HCT116 (cell line): ENCODE results near the gene TMEM44. TPM values are rescaled to one million over a fixed set of nuclear protein-coding genes. Genes with fewer than 3 reads are reported as not detected.

Experiments used
- ATAC-seq: fragments of 200-7000 bp; cut with Tn5 transposase; 2 replicates; pipeline ENCODE4 v1.9.1; 2020; ENCODE audit warnings: mild to moderate bottlenecking, moderate library complexity
- BruUV-seq: library from RNA; stranded (reverse); fragments of 400-500 nt; replicated peaks from 2 replicates; lab custom pipeline; 2021; lab: Mats Ljungman, UMichigan
- CTCF ChIA-PET: fragments of 300-600 bp; sonication (Branson Sonifier 250); formaldehyde crosslinking; loops from one replicate; lab custom pipeline; 2021; ENCODE audit warnings: antibody characterized with exemption; lab: Charles Lee
- POLR2A ChIA-PET: fragments of 300-600, 350-600 bp; sonication (Branson Sonifier 250); formaldehyde crosslinking; loops from one replicate; lab custom pipeline; 2021; ENCODE audit warnings: antibody characterized with exemption; lab: Charles Lee
- RAD21 ChIA-PET, 2 experiments: fragments of 300-600 bp; sonication (Branson Sonifier 250); formaldehyde crosslinking; loops; one replicate each; lab custom pipeline; 2023; ENCODE audit warnings: low total read pairs in 2 of 2; ENCODE audit not compliant: uncharacterized antibody in 2 of 2, unreplicated experiment in 2 of 2, low non-redundant PET in 1 of 2; lab: Charles Lee
- DNase-seq: peaks from one replicate; pipeline ENCODE4 v3.0.0-alpha.2; 2010; ENCODE audit warnings: low read depth, low spot score
- H2AFZ ChIP-seq: fragments of 200-600 bp; shearing (Covaris generic), sonication (generic); 2 replicates; pipeline ENCODE4 v1.6.1; 2017; ENCODE audit warnings: low read depth, mixed run types, mixed read lengths, antibody characterized with exemption, low read length; ENCODE audit not compliant: poor library complexity, severe bottlenecking
- H3K27ac ChIP-seq: 2 replicates; pipeline ENCODE4 v1.5.1; 2012; ENCODE audit warnings: low read depth, low read length
- H3K27me3 ChIP-seq: fragments of 200-600 bp; sonication (generic); 2 replicates; pipeline ENCODE4 v1.6.1; 2016; ENCODE audit warnings: mixed run types, low read length, mixed read lengths; ENCODE audit not compliant: insufficient read depth
- H3K36me3 ChIP-seq, 2 experiments: fragments of 200-500 bp in 1 of 2; fragments of 200-600 bp in 1 of 2; sonication (Bioruptor generic) in 1 of 2; sonication (generic) in 1 of 2; 2 replicates each; pipeline versions ENCODE4 v1.5.1 to v1.6.1; 2014 to 2016; ENCODE audit warnings: low read length in 2 of 2, inconsistent platforms in 1 of 2, mixed read lengths in 1 of 2, mixed run types in 1 of 2; ENCODE audit not compliant: insufficient read depth in 2 of 2, control insufficient read depth in 1 of 2
- H3K4me1 ChIP-seq, 2 experiments: fragments of 200-600 bp in 1 of 2; sonication (generic) in 1 of 2; 2 replicates each; pipeline versions ENCODE4 v1.5.1 to v1.6.1; 2012 to 2017; ENCODE audit warnings: low read length in 2 of 2, inconsistent platforms in 1 of 2, mild to moderate bottlenecking in 1 of 2, mixed read lengths in 1 of 2, mixed run types in 1 of 2, moderate library complexity in 1 of 2; ENCODE audit not compliant: insufficient read depth in 2 of 2, control insufficient read depth in 1 of 2
- H3K4me2 ChIP-seq: fragments of 200-600 bp; sonication (generic); 2 replicates; pipeline ENCODE4 v1.6.1; 2017; ENCODE audit warnings: mixed run types, low read length, mixed read lengths
- H3K4me3 ChIP-seq, 2 experiments: fragments of 200-600 bp in 1 of 2; sonication (generic) in 1 of 2; replicated peaks in 1 of 2; 2 replicates each; pipeline ENCODE4 v1.5.1; 2011 to 2016; ENCODE audit warnings: low read length in 2 of 2, control low read depth in 1 of 2, low read depth in 1 of 2, mild to moderate bottlenecking in 1 of 2, mixed read lengths in 1 of 2, mixed run types in 1 of 2
- H3K79me2 ChIP-seq: fragments of 200-600 bp; sonication (generic); 2 replicates; pipeline ENCODE4 v1.6.1; 2017; ENCODE audit warnings: mild to moderate bottlenecking, mixed run types, low read length, moderate library complexity, mixed read lengths; ENCODE audit not compliant: insufficient read depth
- H3K9ac ChIP-seq: fragments of 200-600 bp; sonication (generic); 2 replicates; pipeline ENCODE4 v1.6.1; 2016; ENCODE audit warnings: low read length, mixed read lengths
- H3K9me2 ChIP-seq: fragments of 200-600 bp; sonication (generic), shearing (Covaris generic); 2 replicates; pipeline ENCODE4 v1.6.1; 2017; ENCODE audit warnings: mixed run types, mild to moderate bottlenecking, moderate library complexity; ENCODE audit not compliant: insufficient read depth
- H3K9me3 ChIP-seq, 2 experiments: fragments of 200-500 bp in 1 of 2; fragments of 200-600 bp in 1 of 2; sonication (Bioruptor generic) in 1 of 2; sonication (generic) in 1 of 2; 2 replicates each; pipeline ENCODE4 v1.6.1; 2014 to 2017; ENCODE audit warnings: low read length in 2 of 2, mixed read lengths in 2 of 2, inconsistent platforms in 1 of 2, low read depth in 1 of 2, mild to moderate bottlenecking in 1 of 2, mixed run types in 1 of 2, moderate library complexity in 1 of 2; ENCODE audit not compliant: control insufficient read depth in 1 of 2, insufficient read depth in 1 of 2
- H4K20me1 ChIP-seq: fragments of 200-600 bp; sonication (generic), shearing (Covaris generic); 2 replicates; pipeline ENCODE4 v1.6.1; 2017; ENCODE audit warnings: mixed run types, mild to moderate bottlenecking, moderate library complexity; ENCODE audit not compliant: insufficient read depth
- CEBPB ChIP-seq: IDR thresholded peaks from 2 replicates; pipeline ENCODE4 v1.6.1; 2012; ENCODE audit warnings: low read depth
- CTCF ChIP-seq, 3 experiments: fragments of 200-600 bp in 1 of 3; sonication (generic) in 1 of 3; IDR thresholded peaks in 2 of 3; conservative IDR thresholded peaks in 1 of 3; 2 replicates each; pipeline ENCODE4 v1.5.1; 2012 to 2017; ENCODE audit warnings: low read depth in 2 of 3, low read length in 2 of 3, antibody characterized with exemption in 1 of 3, borderline replicate concordance in 1 of 3, control low read depth in 1 of 3, mild to moderate bottlenecking in 1 of 3, mixed read lengths in 1 of 3, mixed run types in 1 of 3, moderate library complexity in 1 of 3; ENCODE audit not compliant: insufficient read depth in 1 of 3
- EZH2 ChIP-seq: fragments of 200-600 bp; sonication (generic); IDR thresholded peaks from 2 replicates; pipeline ENCODE4 v1.6.1; 2017; ENCODE audit warnings: antibody characterized with exemption, mixed run types
- JUND ChIP-seq: IDR thresholded peaks from 2 replicates; pipeline ENCODE4 v1.6.1; 2012
- RAD21 ChIP-seq: IDR thresholded peaks from 2 replicates; pipeline ENCODE4 v1.6.1; 2012; ENCODE audit warnings: low read depth, mild to moderate bottlenecking
- SP1 ChIP-seq: IDR thresholded peaks from 2 replicates; pipeline ENCODE4 v1.6.1; 2012; ENCODE audit warnings: low read depth
- YY1 ChIP-seq: IDR thresholded peaks from 2 replicates; pipeline ENCODE4 v1.6.1; 2011; ENCODE audit warnings: low read length, low read depth, moderate library complexity, mild to moderate bottlenecking; ENCODE audit not compliant: insufficient replicate concordance; ENCODE audit errors: extremely low read depth
- ZBTB33 ChIP-seq: IDR thresholded peaks from 2 replicates; pipeline ENCODE4 v1.6.1; 2011; ENCODE audit warnings: mild to moderate bottlenecking, low read length, moderate library complexity; ENCODE audit not compliant: insufficient replicate concordance; ENCODE audit errors: extremely low read depth
- ZNF274 ChIP-seq: fragments of 200-500 bp; sonication (Bioruptor generic); IDR thresholded peaks from 2 replicates; pipeline ENCODE4 v1.6.1; 2014; ENCODE audit warnings: mild to moderate bottlenecking, low read depth, low read length, inconsistent platforms
- intact Hi-C: fragments of 100-400 bp; cut with micrococcal nuclease; formaldehyde crosslinking; loops from 2 replicates; pipeline ENCODE4 v1.10.0; 2022
- total RNA-seq: library from RNA; stranded (reverse); gene quantifications from one replicate; pipeline ENCODE4 v1.2.1, GENCODE V29; 2021; ENCODE audit not compliant: unreplicated experiment
- TF ChIP-seq, protein P1 (sequence below): IDR thresholded peaks from 2 replicates; pipeline ENCODE4 v1.6.1; 2012; ENCODE audit warnings: low read depth

TMEM44 gene
- total RNA-seq, 1 experiment from 2014 or later = 30.3 TPM

- Histone ChIP-seq H3K79me2 (peaks cover 44% of the 10 kb centered on the region), H2AFZ (no peak overlapping the region), H3K4me2 (no peak overlapping the region), H3K9me2 (no peaks in the 10 kb centered on the region), H3K9me3 (no peaks in the 10 kb centered on the region), H3K9ac (no peak overlapping the region), H3K4me1 (no peaks in the 10 kb centered on the region), H3K36me3 (peaks cover 21 to 26% of the 10 kb centered on the region in 2 experiments; a peak in 3 of 4 replicates), H3K27me3 (no peaks in the 10 kb centered on the region), H3K4me3 (no peak overlapping the region), H4K20me1 (peaks cover 4% of the 10 kb centered on the region; the same call in 1 of the 2 replicates), H3K27ac (no peak overlapping the region)
- DNase-seq (no peak), ATAC-seq (no peak)
- ChIA-PET RAD21 (no interaction called here), CTCF (interaction anchor here (4.1 kb wide), 1 partner anchor 12 kb away, joined by 14 read pairs; the partner anchor contains the start of gene LSG1), POLR2A (no interaction called here)
- BruUV-seq = no TSS peak
- intact Hi-C loops = no loop called here
- TF ChIP-seq ZNF274 = no peak
These were observed 26.6 kb upstream of the TMEM44 start for GRCh38 chr3:194659778-194660177.

GRCh38 chr3:194658477-194659242, 25.4 kb upstream of the TMEM44 start:
- BruUV-seq = no TSS peak
- no peak overlapping the region for H3K4me3 ChIP-seq
- H3K9ac ChIP-seq = no peak overlapping the region
- no peaks in the 10 kb centered on the region for H3K27me3 ChIP-seq
- ChIA-PET POLR2A (no interaction called here), RAD21 (no interaction called here), CTCF (no interaction called here)
- ATAC-seq = no peak
- no peaks in the 10 kb centered on the region for H3K9me3 ChIP-seq
- H4K20me1 ChIP-seq = peaks cover 4% of the 10 kb centered on the region; the same call in 1 of the 2 replicates
- H3K27ac ChIP-seq = no peak overlapping the region
- H2AFZ ChIP-seq = no peak overlapping the region
- peaks cover 49% of the 10 kb centered on the region for H3K79me2 ChIP-seq
- no peaks in the 10 kb centered on the region for H3K9me2 ChIP-seq
- no peak for DNase-seq
- peaks cover 17 to 34% of the 10 kb centered on the region in 2 experiments; a peak in 3 of 4 replicates for H3K36me3 ChIP-seq
- H3K4me2 ChIP-seq = no peak overlapping the region
- no peaks in the 10 kb centered on the region for H3K4me1 ChIP-seq
- intact Hi-C loops = no loop called here
- no peak for TF ChIP-seq RAD21
- TF ChIP-seq EZH2 = no peak
- no peak for TF ChIP-seq ZNF274
- TF ChIP-seq JUND = no peak
- TF ChIP-seq CEBPB = no peak
- TF ChIP-seq CTCF (IDR thresholded peaks at IDR 0.05 in 2 of 3, conservative IDR thresholded peaks at IDR 0.05 in 1 of 3; ENCODE audit: borderline replicate concordance in 1 of 3, insufficient read depth in 1 of 3, low read depth in 2 of 3, low read length in 2 of 3) = no peak
- no peak for TF ChIP-seq YY1
- TF ChIP-seq, protein P1, sequence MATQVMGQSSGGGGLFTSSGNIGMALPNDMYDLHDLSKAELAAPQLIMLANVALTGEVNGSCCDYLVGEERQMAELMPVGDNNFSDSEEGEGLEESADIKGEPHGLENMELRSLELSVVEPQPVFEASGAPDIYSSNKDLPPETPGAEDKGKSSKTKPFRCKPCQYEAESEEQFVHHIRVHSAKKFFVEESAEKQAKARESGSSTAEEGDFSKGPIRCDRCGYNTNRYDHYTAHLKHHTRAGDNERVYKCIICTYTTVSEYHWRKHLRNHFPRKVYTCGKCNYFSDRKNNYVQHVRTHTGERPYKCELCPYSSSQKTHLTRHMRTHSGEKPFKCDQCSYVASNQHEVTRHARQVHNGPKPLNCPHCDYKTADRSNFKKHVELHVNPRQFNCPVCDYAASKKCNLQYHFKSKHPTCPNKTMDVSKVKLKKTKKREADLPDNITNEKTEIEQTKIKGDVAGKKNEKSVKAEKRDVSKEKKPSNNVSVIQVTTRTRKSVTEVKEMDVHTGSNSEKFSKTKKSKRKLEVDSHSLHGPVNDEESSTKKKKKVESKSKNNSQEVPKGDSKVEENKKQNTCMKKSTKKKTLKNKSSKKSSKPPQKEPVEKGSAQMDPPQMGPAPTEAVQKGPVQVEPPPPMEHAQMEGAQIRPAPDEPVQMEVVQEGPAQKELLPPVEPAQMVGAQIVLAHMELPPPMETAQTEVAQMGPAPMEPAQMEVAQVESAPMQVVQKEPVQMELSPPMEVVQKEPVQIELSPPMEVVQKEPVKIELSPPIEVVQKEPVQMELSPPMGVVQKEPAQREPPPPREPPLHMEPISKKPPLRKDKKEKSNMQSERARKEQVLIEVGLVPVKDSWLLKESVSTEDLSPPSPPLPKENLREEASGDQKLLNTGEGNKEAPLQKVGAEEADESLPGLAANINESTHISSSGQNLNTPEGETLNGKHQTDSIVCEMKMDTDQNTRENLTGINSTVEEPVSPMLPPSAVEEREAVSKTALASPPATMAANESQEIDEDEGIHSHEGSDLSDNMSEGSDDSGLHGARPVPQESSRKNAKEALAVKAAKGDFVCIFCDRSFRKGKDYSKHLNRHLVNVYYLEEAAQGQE = no peak
- TF ChIP-seq ZBTB33 = no peak
- no peak for TF ChIP-seq SP1
